Tibial nerve (tissue), 4 donors: ENCODE results near the gene SLIT3. TPM values are rescaled to one million over a fixed set of nuclear protein-coding genes. Genes with fewer than 3 reads are reported as not detected.

ENCODE experiments used
- DNase-seq, 2 donors: peaks; one replicate each; pipeline ENCODE4 v3.0.0-alpha.2; 2019; ENCODE audit warnings: low spot score in 2 of 2
- H3K27ac ChIP-seq, 4 donors: fragments of 200-600 bp; sonication (generic) in 3 of 4; one replicate each; pipeline ENCODE4 v1.5.1; 2017 to 2019; ENCODE audit warnings: mild to moderate bottlenecking in 1 of 4
- H3K27me3 ChIP-seq, 2 donors: fragments of 200-600 bp; sonication (generic) in 1 of 2; one replicate each; pipeline versions ENCODE4 v1.5.1 to v1.6.0; 2017 to 2019
- H3K36me3 ChIP-seq, 3 donors: fragments of 200-600 bp; sonication (generic); one replicate each; pipeline ENCODE4 v1.5.1; 2018 to 2019
- H3K4me1 ChIP-seq, 4 donors: fragments of 200-600 bp; sonication (generic) in 3 of 4; one replicate each; pipeline ENCODE4 v1.5.1; 2017 to 2019
- H3K4me3 ChIP-seq, 4 donors: fragments of 200-600 bp; sonication (generic) in 3 of 4; one replicate each; pipeline ENCODE4 v1.5.1; 2017 to 2019; ENCODE audit warnings: mild to moderate bottlenecking in 1 of 4, moderate library complexity in 1 of 4
- H3K9me3 ChIP-seq, 4 donors: fragments of 200-600 bp; sonication (generic) in 3 of 4; one replicate each; pipeline ENCODE4 v1.5.1; 2017 to 2019
- EP300 ChIP-seq, 2 donors: sonication (generic); formaldehyde crosslinking; IDR thresholded peaks; one replicate each; pipeline ENCODE4 v1.6.1; 2017; ENCODE audit warnings: antibody characterized with exemption in 2 of 2, mild to moderate bottlenecking in 1 of 2
- POLR2A ChIP-seq, 2 donors: fragments of 450-650 bp; IDR thresholded peaks; one replicate each; pipeline ENCODE4 v1.6.1; 2017; ENCODE audit warnings: antibody characterized with exemption in 2 of 2, mild to moderate bottlenecking in 2 of 2, moderate library complexity in 2 of 2
- WGBS, 2 donors: methylation state at CpG; one replicate each; pipeline ENCODE4 v1.1.5; 2018; 5-methylcytosine and 5-hydroxymethylcytosine counted together
- total RNA-seq, 4 donors: library from RNA; depleted of rRNA; stranded (reverse); fragments of >200 nt; gene quantifications; one replicate each; pipeline ENCODE4 v1.1.0, GENCODE V29; 2016
- TF ChIP-seq, protein P1 (sequence below), 5 experiments: fragments of 200-600 bp in 3 of 5; fragments of 450-650 bp in 2 of 5; sonication (generic) in 3 of 5; IDR thresholded peaks; one replicate each; pipeline ENCODE4 v1.5.1; 2016 to 2019; ENCODE audit warnings: antibody characterized with exemption in 5 of 5, mild to moderate bottlenecking in 3 of 5, moderate library complexity in 2 of 5

Gene SLIT3
- total RNA-seq, 4 donors from 2014 or later, result 16.6 to 39.0 (median 20.2) TPM

DNA sequence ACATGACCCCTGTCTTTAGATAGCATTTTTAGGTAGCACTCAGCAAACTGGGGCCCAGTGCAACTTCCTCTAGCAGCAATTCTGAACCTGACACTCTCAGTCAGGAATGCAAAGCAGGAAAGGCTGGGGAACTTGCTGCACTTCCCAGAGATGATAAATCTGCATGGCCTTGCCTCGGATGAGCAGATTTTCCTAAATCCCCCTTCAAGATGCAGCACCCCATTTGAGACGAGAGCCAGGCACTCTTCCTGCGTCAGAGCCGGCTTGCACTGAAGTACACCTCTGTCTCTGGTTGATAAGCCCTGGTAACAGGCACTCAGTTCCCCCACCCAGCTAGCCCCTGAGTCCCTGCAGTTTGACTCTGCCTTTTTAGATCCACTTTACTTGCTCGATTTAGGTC lies 425.1 kb downstream of the SLIT3 start:
- no peak overlapping the region for H3K27ac ChIP-seq
- H3K4me1 ChIP-seq, result peaks cover 0 to 10% (median 0%) of the 10 kb centered on the region in 4 donors
- H3K27me3 ChIP-seq, result no peaks in the 10 kb centered on the region
- TF ChIP-seq EP300 (IDR thresholded peaks at IDR 0.05), result no peak
- TF ChIP-seq, protein P1, sequence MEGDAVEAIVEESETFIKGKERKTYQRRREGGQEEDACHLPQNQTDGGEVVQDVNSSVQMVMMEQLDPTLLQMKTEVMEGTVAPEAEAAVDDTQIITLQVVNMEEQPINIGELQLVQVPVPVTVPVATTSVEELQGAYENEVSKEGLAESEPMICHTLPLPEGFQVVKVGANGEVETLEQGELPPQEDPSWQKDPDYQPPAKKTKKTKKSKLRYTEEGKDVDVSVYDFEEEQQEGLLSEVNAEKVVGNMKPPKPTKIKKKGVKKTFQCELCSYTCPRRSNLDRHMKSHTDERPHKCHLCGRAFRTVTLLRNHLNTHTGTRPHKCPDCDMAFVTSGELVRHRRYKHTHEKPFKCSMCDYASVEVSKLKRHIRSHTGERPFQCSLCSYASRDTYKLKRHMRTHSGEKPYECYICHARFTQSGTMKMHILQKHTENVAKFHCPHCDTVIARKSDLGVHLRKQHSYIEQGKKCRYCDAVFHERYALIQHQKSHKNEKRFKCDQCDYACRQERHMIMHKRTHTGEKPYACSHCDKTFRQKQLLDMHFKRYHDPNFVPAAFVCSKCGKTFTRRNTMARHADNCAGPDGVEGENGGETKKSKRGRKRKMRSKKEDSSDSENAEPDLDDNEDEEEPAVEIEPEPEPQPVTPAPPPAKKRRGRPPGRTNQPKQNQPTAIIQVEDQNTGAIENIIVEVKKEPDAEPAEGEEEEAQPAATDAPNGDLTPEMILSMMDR (IDR thresholded peaks at IDR 0.05), result no peak
- no peak for TF ChIP-seq POLR2A (IDR thresholded peaks at IDR 0.05)
- 59 to 64% methylated on average over 5 of the region's 5 CpGs for WGBS, 2 donors
- no peak for DNase-seq
- no peaks in the 10 kb centered on the region for H3K36me3 ChIP-seq
- no peak overlapping the region for H3K4me3 ChIP-seq
- H3K9me3 ChIP-seq, result no peaks in the 10 kb centered on the region

DNA sequence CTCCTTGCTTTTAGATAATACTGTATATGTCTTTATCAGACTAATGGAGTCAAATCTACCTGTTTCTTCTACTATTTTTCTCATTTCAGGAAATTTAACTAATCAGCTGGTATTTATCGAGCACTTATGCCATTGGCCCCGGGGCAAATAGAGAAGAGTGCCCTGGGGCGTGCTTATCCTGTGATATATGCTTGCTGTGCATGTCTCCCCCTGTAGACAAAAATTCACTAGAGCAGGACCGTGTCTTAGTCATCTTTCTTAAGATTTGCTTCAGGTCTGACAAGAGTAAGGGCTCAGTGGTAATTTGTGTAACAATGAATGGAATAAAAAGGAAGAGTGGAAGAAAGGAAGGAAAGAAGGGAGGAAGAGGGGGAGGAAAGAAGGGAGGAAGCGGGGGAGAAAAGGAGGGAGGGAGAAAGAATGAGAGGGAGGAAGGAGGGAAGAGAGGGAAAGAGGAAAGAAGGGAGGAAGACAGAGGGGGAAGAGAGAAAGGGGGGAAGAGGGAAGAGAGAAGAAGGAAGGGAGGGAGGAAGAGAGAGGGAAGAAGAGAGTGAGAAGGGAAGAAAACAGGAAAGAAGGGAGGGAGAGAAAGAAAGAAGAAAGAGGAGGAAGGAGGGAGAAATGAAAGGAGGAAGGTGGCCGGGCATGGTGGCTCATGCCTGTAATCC lies 426.1 kb downstream of the SLIT3 start:
- H3K27ac ChIP-seq, result no peak overlapping the region
- H3K36me3 ChIP-seq, result no peaks in the 10 kb centered on the region
- DNase-seq, result no peak
- no peak for TF ChIP-seq EP300 (IDR thresholded peaks at IDR 0.05)
- TF ChIP-seq, protein P1 (IDR thresholded peaks at IDR 0.05), result no peak
- H3K4me1 ChIP-seq, result peaks cover 0 to 9% (median 0%) of the 10 kb centered on the region in 4 donors
- no peaks in the 10 kb centered on the region for H3K9me3 ChIP-seq
- no peak overlapping the region for H3K4me3 ChIP-seq
- WGBS, 2 donors, result 60 to 68% methylated on average over 6 of the region's 6 CpGs
- no peaks in the 10 kb centered on the region for H3K27me3 ChIP-seq

DNA sequence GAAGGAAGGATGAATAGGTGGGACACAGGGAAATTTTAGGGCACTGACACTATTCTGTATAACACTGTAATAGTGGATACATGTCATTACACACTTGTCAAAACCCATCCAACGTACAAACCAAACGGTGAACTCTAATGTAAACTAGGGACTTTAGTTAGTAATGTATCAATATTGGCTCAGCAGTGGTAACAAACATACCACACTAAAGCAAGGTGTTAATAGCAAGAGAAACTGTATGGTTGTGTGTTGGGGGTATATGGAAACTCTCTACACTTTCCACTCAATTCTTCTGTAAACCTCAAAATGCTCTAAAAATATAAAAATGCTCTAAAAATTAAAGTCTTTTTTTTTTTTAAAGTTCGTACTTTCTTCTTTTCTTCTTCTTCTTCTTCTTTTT lies 428.7 kb downstream of the SLIT3 start:
- 71 to 78% methylated on average over 3 of the region's 3 CpGs for WGBS, 2 donors
- H3K27me3 ChIP-seq, result no peaks in the 10 kb centered on the region
- no peak for TF ChIP-seq EP300 (IDR thresholded peaks at IDR 0.05)
- TF ChIP-seq, protein P1 (IDR thresholded peaks at IDR 0.05), result no peak
- TF ChIP-seq POLR2A (IDR thresholded peaks at IDR 0.05), result no peak
- H3K4me1 ChIP-seq, result no peaks in the 10 kb centered on the region
- DNase-seq, result no peak
- no peaks in the 10 kb centered on the region for H3K9me3 ChIP-seq
- H3K36me3 ChIP-seq, result no peaks in the 10 kb centered on the region
- no peak overlapping the region for H3K4me3 ChIP-seq
- no peak overlapping the region for H3K27ac ChIP-seq

DNA sequence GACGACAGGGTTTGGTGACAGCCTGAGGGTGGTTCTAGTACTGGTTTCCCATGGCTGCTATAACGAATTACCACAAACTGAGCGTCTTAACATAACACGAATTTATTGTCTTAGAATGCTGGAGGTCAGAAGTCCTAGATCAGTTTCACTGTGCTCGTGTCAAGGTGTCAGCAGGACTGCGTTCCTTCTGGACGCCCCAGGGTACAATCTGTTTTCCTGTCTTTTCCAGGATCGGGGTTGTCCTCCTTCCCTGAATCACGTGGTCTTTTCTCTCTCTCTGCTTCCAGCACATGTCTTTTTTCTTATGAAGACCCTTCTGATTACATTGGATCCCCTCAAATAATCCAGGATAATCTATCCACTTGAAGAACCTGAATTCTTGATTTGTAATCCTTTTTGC lies 430.0 kb downstream of the SLIT3 start:
- Histone ChIP-seq H3K36me3 (no peaks in the 10 kb centered on the region), H3K27me3 (no peaks in the 10 kb centered on the region), H3K9me3 (no peaks in the 10 kb centered on the region), H3K4me1 (no peaks in the 10 kb centered on the region), H3K27ac (no peak overlapping the region), H3K4me3 (no peak overlapping the region)
- WGBS, 2 donors, result 75 to 80% methylated on average over 9 of the region's 9 CpGs
- TF ChIP-seq POLR2A (IDR thresholded peaks at IDR 0.05) (no peak), EP300 (IDR thresholded peaks at IDR 0.05) (no peak)
- TF ChIP-seq, protein P1 (IDR thresholded peaks at IDR 0.05), result no peak
- no peak for DNase-seq

DNA sequence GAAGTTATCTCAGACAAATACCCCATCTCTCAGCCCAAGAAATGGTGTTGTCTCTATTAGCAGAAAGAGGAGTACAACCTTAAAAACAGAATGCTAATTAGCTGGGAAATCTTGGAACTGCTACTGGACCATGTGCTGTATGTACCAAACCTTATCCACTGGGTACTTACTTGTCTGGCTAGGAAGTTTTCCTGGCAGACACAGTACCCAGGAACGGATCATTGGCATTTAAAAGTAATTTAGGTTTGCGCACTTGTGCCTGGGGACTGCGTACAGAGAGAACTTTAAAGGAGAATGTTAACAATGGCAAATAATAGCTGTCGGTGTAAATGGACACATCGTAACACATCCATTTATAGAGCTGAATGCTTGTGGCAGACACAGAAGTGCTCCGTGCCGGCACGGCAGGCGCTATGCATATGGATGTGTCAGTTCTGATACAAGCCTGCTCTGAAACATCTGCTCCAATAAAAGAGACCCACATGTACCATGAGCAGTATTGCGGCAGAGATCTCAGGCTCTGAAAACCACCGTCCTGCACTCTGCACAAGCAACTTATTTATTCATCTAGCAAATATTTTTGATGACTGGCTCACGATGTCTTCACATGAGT lies 431.2 kb downstream of the SLIT3 start:
- H3K27ac ChIP-seq, result no peak overlapping the region
- H3K4me1 ChIP-seq, result no peaks in the 10 kb centered on the region
- WGBS, 2 donors, result 68 to 69% methylated on average over 12 of the region's 12 CpGs
- TF ChIP-seq, protein P1 (IDR thresholded peaks at IDR 0.05), result no peak
- H3K9me3 ChIP-seq, result no peaks in the 10 kb centered on the region
- H3K27me3 ChIP-seq, result no peaks in the 10 kb centered on the region
- H3K4me3 ChIP-seq, result no peak overlapping the region
- H3K36me3 ChIP-seq, result no peaks in the 10 kb centered on the region
- DNase-seq, result no peak
